ENCODE measurements around the gene DYNLT3. TPM values are rescaled to one million over a fixed set of nuclear protein-coding genes. Genes with fewer than 3 reads are reported as not detected.

DYNLT3 gene
- total RNA-seq, 1 experiment from 2014 or later: 5.7 TPM

DNA sequence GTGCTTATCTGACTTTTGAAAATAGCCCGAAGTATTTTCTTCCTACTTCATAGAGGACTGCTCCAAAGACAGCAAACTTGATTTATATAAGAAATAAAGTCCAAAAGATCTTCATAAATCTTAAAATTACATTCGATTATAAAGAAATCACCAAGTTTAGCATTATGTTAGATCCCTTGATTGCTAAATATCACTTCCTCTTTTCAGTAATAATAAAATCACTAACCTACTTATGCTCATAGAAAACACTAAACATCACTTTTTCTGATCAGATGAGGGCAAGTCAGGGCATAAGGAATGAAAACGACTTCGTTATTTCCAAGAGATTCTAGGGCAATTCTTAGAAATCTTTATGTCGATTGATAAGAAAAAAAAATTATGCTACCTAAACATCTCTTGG, 32.0 kb downstream of the DYNLT3 start:
- Histone ChIP-seq H2BK12ac (ENCODE audit: insufficient read length, low read depth, low read length) (no peak overlapping the region), H3K23me2 (ENCODE audit: insufficient read length, low read depth, low read length, poor library complexity, severe bottlenecking) (no peaks in the 10 kb centered on the region), H4K8ac (replicated peaks; ENCODE audit: insufficient read length, low read depth, low read length) (no peak overlapping the region), H4K91ac (ENCODE audit: insufficient read length, low read depth, low read length) (no peak overlapping the region), H3T11ph (ENCODE audit: low read length) (no peak overlapping the region), H2AFZ (ENCODE audit: low read length) (no peak overlapping the region), H2BK20ac (ENCODE audit: low read depth, low read length, poor library complexity, severe bottlenecking) (no peak overlapping the region), H3K4ac (ENCODE audit: low read depth, low read length) (no peak overlapping the region), H3K4me2 (ENCODE audit: insufficient read depth, insufficient read length, low read length) (no peak overlapping the region), H2BK15ac (ENCODE audit: low read depth, low read length) (no peak overlapping the region), H3K9ac (ENCODE audit: extremely low read depth, insufficient read length, low read length) (no peak overlapping the region), H3K27ac (ENCODE audit: insufficient read length, low read depth, low read length) (no peak overlapping the region), H3K18ac (ENCODE audit: insufficient read length, low read depth, low read length) (no peak overlapping the region), H3K79me1 (ENCODE audit: insufficient read depth, low read depth, low read length, poor library complexity, severe bottlenecking) (no peaks in the 10 kb centered on the region), H3K14ac (ENCODE audit: insufficient read depth, low read length) (no peak overlapping the region), H2AK5ac (ENCODE audit: insufficient read length, low read length) (no peak overlapping the region), H3K27me3 (ENCODE audit: insufficient read depth, low read length) (no peaks in the 10 kb centered on the region), H3K9me3 (ENCODE audit: control insufficient read depth, low read depth, low read length) (peaks cover 5% of the 10 kb centered on the region), H3K23ac (ENCODE audit: insufficient read length, low read depth, low read length) (no peak overlapping the region), H4K5ac (ENCODE audit: insufficient read length, low read depth, low read length) (no peak overlapping the region), H3K79me2 (ENCODE audit: insufficient read depth, low read length) (no peaks in the 10 kb centered on the region), H3K56ac (ENCODE audit: insufficient read length, low read depth, low read length) (no peak overlapping the region), H3K4me1 (ENCODE audit: insufficient read depth, low read length) (no peaks in the 10 kb centered on the region), H2BK5ac (ENCODE audit: insufficient read length, low read length) (no peak overlapping the region), H2BK120ac (ENCODE audit: low read depth, low read length, poor library complexity, severe bottlenecking) (no peak overlapping the region), H4K20me1 (ENCODE audit: control insufficient read depth, insufficient read depth, insufficient read length) (no peaks in the 10 kb centered on the region)
- peaks cover 49 to 65% of the 10 kb centered on the region in 2 experiments for H3K9me3 Mint-ChIP-seq
- no peaks in the 10 kb centered on the region; a peak in 1 of 7 replicates for H3K36me3 Mint-ChIP-seq (ENCODE audit: insufficient read depth in 1 of 3, low read depth in 3 of 3)
- no peak for DNase-seq
- TF ChIP-seq, protein P1, sequence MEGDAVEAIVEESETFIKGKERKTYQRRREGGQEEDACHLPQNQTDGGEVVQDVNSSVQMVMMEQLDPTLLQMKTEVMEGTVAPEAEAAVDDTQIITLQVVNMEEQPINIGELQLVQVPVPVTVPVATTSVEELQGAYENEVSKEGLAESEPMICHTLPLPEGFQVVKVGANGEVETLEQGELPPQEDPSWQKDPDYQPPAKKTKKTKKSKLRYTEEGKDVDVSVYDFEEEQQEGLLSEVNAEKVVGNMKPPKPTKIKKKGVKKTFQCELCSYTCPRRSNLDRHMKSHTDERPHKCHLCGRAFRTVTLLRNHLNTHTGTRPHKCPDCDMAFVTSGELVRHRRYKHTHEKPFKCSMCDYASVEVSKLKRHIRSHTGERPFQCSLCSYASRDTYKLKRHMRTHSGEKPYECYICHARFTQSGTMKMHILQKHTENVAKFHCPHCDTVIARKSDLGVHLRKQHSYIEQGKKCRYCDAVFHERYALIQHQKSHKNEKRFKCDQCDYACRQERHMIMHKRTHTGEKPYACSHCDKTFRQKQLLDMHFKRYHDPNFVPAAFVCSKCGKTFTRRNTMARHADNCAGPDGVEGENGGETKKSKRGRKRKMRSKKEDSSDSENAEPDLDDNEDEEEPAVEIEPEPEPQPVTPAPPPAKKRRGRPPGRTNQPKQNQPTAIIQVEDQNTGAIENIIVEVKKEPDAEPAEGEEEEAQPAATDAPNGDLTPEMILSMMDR (conservative IDR thresholded peaks at IDR 0.05): no peak
- H3K27ac Mint-ChIP-seq: no peak overlapping the region
- H3K27me3 Mint-ChIP-seq (ENCODE audit: low read depth): no peaks in the 10 kb centered on the region
- H3K4me3 Mint-ChIP-seq: no peak overlapping the region
- H3K4me1 Mint-ChIP-seq: no peaks in the 10 kb centered on the region; a peak in 1 of 4 replicates
- no CpG with 5 or more reads among the region's 5 CpGs for WGBS (ENCODE audit: extremely low coverage, insufficient read length, low lambda C conversion rate)
